Neural progenitor cell (in vitro differentiated cells): ENCODE results near the gene ATF3. TPM values are rescaled to one million over a fixed set of nuclear protein-coding genes. Genes with fewer than 3 reads are reported as not detected.

ENCODE experiments used
- DNase-seq: peaks from one replicate; pipeline ENCODE4 v3.0.0-alpha.2; 2016; ENCODE audit warnings: low spot score
- H2AFZ ChIP-seq: fragments of 200-600 bp; sonication (generic); replicated peaks from 2 replicates; pipeline ENCODE4 v1.6.1; 2016; ENCODE audit warnings: antibody characterized with exemption
- H3F3A ChIP-seq: fragments of 200-600 bp; sonication (generic); 2 replicates; pipeline ENCODE4 v1.6.1; 2016; ENCODE audit warnings: antibody characterized with exemption, low read depth
- H3K27ac ChIP-seq: fragments of 200-600 bp; sonication (generic); 2 replicates; pipeline ENCODE4 v1.5.1; 2016; ENCODE audit warnings: mild to moderate bottlenecking
- H3K27me3 ChIP-seq: fragments of 200-600 bp; sonication (generic); 2 replicates; pipeline ENCODE4 v1.6.1; 2016; ENCODE audit warnings: mild to moderate bottlenecking, moderate library complexity
- H3K36me3 ChIP-seq: fragments of 200-600 bp; sonication (generic); 2 replicates; pipeline ENCODE4 v1.5.1; 2016
- H3K4me1 ChIP-seq: fragments of 200-600 bp; sonication (generic); 2 replicates; pipeline ENCODE4 v1.6.1; 2016; ENCODE audit warnings: mixed run types
- H3K4me2 ChIP-seq: fragments of 200-600 bp; sonication (generic); 2 replicates; pipeline ENCODE4 v1.6.1; 2016
- H3K4me3 ChIP-seq: fragments of 200-600 bp; sonication (generic); 2 replicates; pipeline ENCODE4 v1.5.1; 2016
- H3K79me2 ChIP-seq: fragments of 200-600 bp; sonication (generic); 2 replicates; pipeline ENCODE4 v1.6.1; 2016; ENCODE audit warnings: low read depth
- H3K9ac ChIP-seq: fragments of 200-600 bp; sonication (generic); 2 replicates; pipeline ENCODE4 v1.6.1; 2016
- H3K9me3 ChIP-seq: fragments of 200-600 bp; sonication (generic); 2 replicates; pipeline ENCODE4 v1.5.1; 2016; ENCODE audit warnings: low read depth
- H4K20me1 ChIP-seq: fragments of 200-600 bp; sonication (generic); 2 replicates; pipeline ENCODE4 v1.6.1; 2016; ENCODE audit warnings: low read depth
- H3K27ac Mint-ChIP-seq: 3 replicates; pipeline ENCODE4 v1.8.0; 2021; ENCODE audit warnings: mixed read lengths
- H3K27me3 Mint-ChIP-seq: 2 replicates; pipeline ENCODE4 v1.8.0; 2022; ENCODE audit warnings: low read depth, mild to moderate bottlenecking, inconsistent platforms, moderate library complexity, mixed read lengths; ENCODE audit not compliant: insufficient read depth
- H3K36me3 Mint-ChIP-seq: 3 replicates; pipeline ENCODE4 v1.8.0; 2021; ENCODE audit warnings: mixed read lengths
- H3K4me1 Mint-ChIP-seq: 3 replicates; pipeline ENCODE4 v1.8.0; 2021; ENCODE audit warnings: mixed read lengths
- H3K4me3 Mint-ChIP-seq: 3 replicates; pipeline ENCODE4 v1.8.0; 2021; ENCODE audit warnings: mild to moderate bottlenecking, moderate library complexity, mixed read lengths
- H3K9me3 Mint-ChIP-seq: 3 replicates; pipeline ENCODE4 v1.8.0; 2020; ENCODE audit warnings: mixed read lengths
- EZH2 ChIP-seq: fragments of 200-600 bp; sonication (generic); IDR thresholded peaks from 2 replicates; pipeline ENCODE4 v1.6.1; 2017; ENCODE audit warnings: antibody characterized with exemption, mild to moderate bottlenecking, moderate library complexity
- EZH2phosphoT487 ChIP-seq: fragments of 200-600 bp; sonication (generic); IDR thresholded peaks from 2 replicates; pipeline ENCODE4 v1.6.1; 2017; ENCODE audit warnings: antibody characterized with exemption
- total RNA-seq: library from RNA; depleted of rRNA; stranded (reverse); fragments of >200 nt; gene quantifications from 2 replicates; pipeline ENCODE4 v1.2.3, GENCODE V29; 2015; ENCODE audit warnings: low replicate concordance
- TF ChIP-seq, protein P1 (sequence below): fragments of 200-600 bp; sonication (generic); IDR thresholded peaks from 2 replicates; pipeline ENCODE4 v1.5.1; 2017; ENCODE audit warnings: antibody characterized with exemption, mild to moderate bottlenecking

Gene ATF3
- total RNA-seq, 1 donor from 2014 or later = 7.8 TPM

DNA sequence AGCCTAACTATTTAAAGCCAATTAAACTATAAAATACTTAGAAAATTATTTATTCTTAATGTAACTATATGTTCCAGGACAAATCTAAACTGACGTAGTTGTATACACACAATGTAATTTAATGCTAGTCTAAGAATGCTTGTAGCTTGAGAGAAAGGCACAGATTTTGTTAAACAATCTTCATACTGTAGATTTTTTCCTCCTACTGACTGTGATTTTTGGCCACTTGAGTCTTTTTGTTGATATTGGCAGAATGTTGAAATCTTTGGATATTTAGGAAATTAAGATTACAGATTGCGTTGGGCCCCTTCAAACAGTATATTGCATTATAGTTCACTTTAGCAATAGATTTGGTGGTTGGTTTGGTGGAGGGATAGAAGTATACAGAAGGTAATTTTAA lies 40.5 kb downstream of the ATF3 start:
- Histone ChIP-seq H3K27me3 (no peaks in the 10 kb centered on the region), H3K79me2 (no peaks in the 10 kb centered on the region), H3K4me2 (no peak overlapping the region), H3K4me1 (no peaks in the 10 kb centered on the region), H3K9ac (no peak overlapping the region), H3K4me3 (no peak overlapping the region), H3K27ac (no peak overlapping the region), H3F3A (no peaks in the 10 kb centered on the region), H4K20me1 (no peaks in the 10 kb centered on the region), H2AFZ (no peak overlapping the region), H3K9me3 (no peaks in the 10 kb centered on the region), H3K36me3 (no peaks in the 10 kb centered on the region)
- H3K4me1 Mint-ChIP-seq = no peaks in the 10 kb centered on the region
- no peak overlapping the region for H3K4me3 Mint-ChIP-seq
- no peak overlapping the region for H3K27ac Mint-ChIP-seq
- H3K27me3 Mint-ChIP-seq = peaks cover 6% of the 10 kb centered on the region
- H3K36me3 Mint-ChIP-seq = no peaks in the 10 kb centered on the region
- no peaks in the 10 kb centered on the region for H3K9me3 Mint-ChIP-seq
- TF ChIP-seq EZH2 = no peak
- TF ChIP-seq EZH2phosphoT487 = no peak
- TF ChIP-seq, protein P1, sequence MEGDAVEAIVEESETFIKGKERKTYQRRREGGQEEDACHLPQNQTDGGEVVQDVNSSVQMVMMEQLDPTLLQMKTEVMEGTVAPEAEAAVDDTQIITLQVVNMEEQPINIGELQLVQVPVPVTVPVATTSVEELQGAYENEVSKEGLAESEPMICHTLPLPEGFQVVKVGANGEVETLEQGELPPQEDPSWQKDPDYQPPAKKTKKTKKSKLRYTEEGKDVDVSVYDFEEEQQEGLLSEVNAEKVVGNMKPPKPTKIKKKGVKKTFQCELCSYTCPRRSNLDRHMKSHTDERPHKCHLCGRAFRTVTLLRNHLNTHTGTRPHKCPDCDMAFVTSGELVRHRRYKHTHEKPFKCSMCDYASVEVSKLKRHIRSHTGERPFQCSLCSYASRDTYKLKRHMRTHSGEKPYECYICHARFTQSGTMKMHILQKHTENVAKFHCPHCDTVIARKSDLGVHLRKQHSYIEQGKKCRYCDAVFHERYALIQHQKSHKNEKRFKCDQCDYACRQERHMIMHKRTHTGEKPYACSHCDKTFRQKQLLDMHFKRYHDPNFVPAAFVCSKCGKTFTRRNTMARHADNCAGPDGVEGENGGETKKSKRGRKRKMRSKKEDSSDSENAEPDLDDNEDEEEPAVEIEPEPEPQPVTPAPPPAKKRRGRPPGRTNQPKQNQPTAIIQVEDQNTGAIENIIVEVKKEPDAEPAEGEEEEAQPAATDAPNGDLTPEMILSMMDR = no peak
- no peak for DNase-seq

DNA sequence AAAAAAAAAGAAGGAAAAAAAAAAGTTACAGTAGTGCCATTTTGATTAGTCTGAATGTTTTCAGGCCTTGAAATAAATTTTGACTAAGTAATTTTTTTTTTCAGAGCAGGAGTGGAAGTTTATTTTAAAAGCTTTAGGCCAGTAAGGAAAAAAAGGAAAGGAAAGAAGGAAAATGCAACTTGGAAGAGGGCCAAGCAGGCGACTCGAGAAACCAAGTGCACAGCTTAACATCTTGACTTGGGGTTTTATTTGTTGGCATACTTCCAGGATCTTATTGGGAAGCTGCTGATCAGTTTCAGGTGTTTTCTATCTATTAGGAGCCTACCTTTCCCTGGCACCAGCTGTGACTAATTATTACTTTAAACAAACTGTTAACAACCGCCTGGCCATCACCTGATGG lies 41.7 kb downstream of the ATF3 start:
- H3K4me1 Mint-ChIP-seq = no peaks in the 10 kb centered on the region
- no peaks in the 10 kb centered on the region for H3K9me3 Mint-ChIP-seq
- Histone ChIP-seq H3K9ac (no peak overlapping the region), H3K79me2 (no peaks in the 10 kb centered on the region), H3K4me3 (no peak overlapping the region), H4K20me1 (no peaks in the 10 kb centered on the region), H3K4me1 (no peaks in the 10 kb centered on the region), H3K27me3 (no peaks in the 10 kb centered on the region), H3K9me3 (no peaks in the 10 kb centered on the region), H3F3A (no peaks in the 10 kb centered on the region), H2AFZ (no peak overlapping the region), H3K4me2 (no peak overlapping the region), H3K36me3 (no peaks in the 10 kb centered on the region), H3K27ac (no peak overlapping the region)
- no peak for TF ChIP-seq EZH2
- TF ChIP-seq, protein P1 = no peak
- no peak for TF ChIP-seq EZH2phosphoT487
- H3K27me3 Mint-ChIP-seq = peaks cover 5% of the 10 kb centered on the region
- H3K4me3 Mint-ChIP-seq = no peak overlapping the region
- no peaks in the 10 kb centered on the region for H3K36me3 Mint-ChIP-seq
- DNase-seq = no peak
- H3K27ac Mint-ChIP-seq = no peak overlapping the region

DNA sequence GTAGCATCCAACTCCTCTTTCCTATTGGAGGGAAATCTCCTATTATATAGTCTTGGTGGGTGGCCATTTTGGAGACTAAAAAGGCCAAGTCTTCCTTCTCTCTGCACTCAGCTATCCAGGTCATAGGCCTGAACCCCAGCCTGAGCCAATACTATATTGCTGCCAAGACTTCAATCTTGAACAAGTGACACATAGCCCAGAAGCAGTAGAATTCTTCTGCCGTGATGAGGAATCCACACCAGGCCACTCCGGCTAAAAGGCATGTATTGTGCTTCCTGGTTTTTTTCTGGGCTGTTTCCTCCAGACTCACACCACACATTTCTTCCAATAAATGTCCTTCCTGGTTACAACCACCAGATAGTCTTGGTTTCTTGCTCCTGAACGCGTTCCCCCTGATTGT lies 43.0 kb downstream of the ATF3 start:
- Mint-ChIP-seq H3K4me3 (no peak overlapping the region), H3K36me3 (no peaks in the 10 kb centered on the region), H3K4me1 (no peaks in the 10 kb centered on the region)

More for the DNA sequence above, 43.0 kb downstream of the ATF3 start:
- no peaks in the 10 kb centered on the region for H3K9me3 Mint-ChIP-seq
- DNase-seq = no peak
- Histone ChIP-seq H4K20me1 (no peaks in the 10 kb centered on the region), H3K27ac (no peak overlapping the region), H2AFZ (no peak overlapping the region), H3K36me3 (no peaks in the 10 kb centered on the region), H3F3A (no peaks in the 10 kb centered on the region), H3K9ac (no peak overlapping the region), H3K79me2 (no peaks in the 10 kb centered on the region), H3K27me3 (no peaks in the 10 kb centered on the region), H3K9me3 (no peaks in the 10 kb centered on the region), H3K4me2 (no peak overlapping the region), H3K4me1 (no peaks in the 10 kb centered on the region), H3K4me3 (no peak overlapping the region)
- H3K27me3 Mint-ChIP-seq = peaks cover 5% of the 10 kb centered on the region
- TF ChIP-seq EZH2 = no peak
- TF ChIP-seq EZH2phosphoT487 = no peak
- TF ChIP-seq, protein P1 = no peak
- H3K27ac Mint-ChIP-seq = no peak overlapping the region
